ENCODE results near the gene SBF2.

The SBF2 gene

DNA sequence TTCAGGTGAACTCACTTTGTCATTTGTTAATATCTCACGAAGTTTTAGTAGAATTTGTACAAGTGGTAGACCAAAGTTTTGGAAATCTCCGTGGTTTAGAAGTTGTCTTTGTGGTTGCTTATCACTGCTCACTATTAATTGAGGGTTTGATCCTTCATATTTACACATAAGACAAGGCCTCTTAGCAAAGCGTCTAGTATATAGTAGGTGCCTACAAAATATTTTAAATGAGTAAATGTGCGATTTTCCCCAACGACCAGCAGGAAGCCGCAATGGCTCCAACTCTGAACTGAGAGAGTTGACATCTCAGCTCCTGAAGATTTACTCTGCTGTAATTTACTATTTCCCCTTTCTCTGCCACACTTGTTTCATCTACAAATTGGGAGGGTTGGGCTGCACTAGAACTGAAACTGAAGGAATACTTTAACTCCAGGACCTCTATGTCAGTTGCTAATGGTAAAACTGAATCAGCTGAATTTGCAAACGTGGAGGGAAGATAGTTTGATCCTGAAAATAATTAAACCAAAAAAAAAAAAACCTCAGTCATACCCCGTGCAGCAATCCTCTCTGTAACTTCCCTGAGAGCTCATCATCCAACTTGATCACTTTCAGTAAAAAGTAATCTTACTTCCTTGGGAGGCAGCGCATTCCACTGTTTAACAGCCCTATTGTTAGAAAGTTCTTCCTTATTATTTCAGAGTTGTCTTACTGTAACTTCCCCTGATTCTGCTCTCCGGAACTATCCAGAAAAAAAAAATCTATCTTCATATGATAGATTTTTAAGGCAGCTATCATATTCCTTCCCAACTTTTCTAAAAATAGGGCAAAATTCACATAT is 1.3 kb upstream of the SBF2 start:
- no peaks in the 10 kb centered on the region for H3K9me3 Mint-ChIP-seq
- H3K4me3 Mint-ChIP-seq, result peak overlapping the region; percentile 74

GRCh38 chr11:10294290-10294953 is 403 bp upstream of the SBF2 start:
- Mint-ChIP-seq H3K27me3 (peaks cover 48% of the 10 kb centered on the region), H3K27ac (no peak overlapping the region)

More for the DNA sequence above, 1.3 kb upstream of the SBF2 start:
- Mint-ChIP-seq H3K27me3 (peaks cover 54% of the 10 kb centered on the region), H3K36me3 (ENCODE audit: low read depth) (no peaks in the 10 kb centered on the region), H3K27ac (no peak overlapping the region), H3K4me1 (ENCODE audit: low read depth) (peaks cover 47% of the 10 kb centered on the region)
- no peak for DNase-seq

GRCh38 chr11:10291801-10292638 is 2.0 kb downstream of the SBF2 start:
- Mint-ChIP-seq H3K4me3 (no peak overlapping the region), H3K27ac (no peak overlapping the region), H3K9me3 (no peaks in the 10 kb centered on the region), H3K4me1 (ENCODE audit: low read depth) (peaks cover 33% of the 10 kb centered on the region), H3K36me3 (ENCODE audit: low read depth) (no peaks in the 10 kb centered on the region), H3K27me3 (peaks cover 39% of the 10 kb centered on the region)
- DNase-seq, result no peak

More at GRCh38 chr11:10294290-10294953, 403 bp upstream of the SBF2 start:
- Mint-ChIP-seq H3K4me3 (peak overlapping the region; percentile 74), H3K4me1 (ENCODE audit: low read depth) (peaks cover 45% of the 10 kb centered on the region), H3K36me3 (ENCODE audit: low read depth) (no peaks in the 10 kb centered on the region), H3K9me3 (no peaks in the 10 kb centered on the region)
- peak; percentile 34 for DNase-seq

GRCh38 chr11:10289765-10290380 is 4.1 kb downstream of the SBF2 start:
- peaks cover 22% of the 10 kb centered on the region for H3K4me1 Mint-ChIP-seq (ENCODE audit: low read depth)
- H3K27ac Mint-ChIP-seq, result no peak overlapping the region

GRCh38 chr11:10288881-10289764 is 4.9 kb downstream of the SBF2 start:
- Mint-ChIP-seq H3K9me3 (no peaks in the 10 kb centered on the region), H3K4me3 (no peak overlapping the region), H3K36me3 (ENCODE audit: low read depth) (no peaks in the 10 kb centered on the region), H3K27ac (no peak overlapping the region), H3K4me1 (ENCODE audit: low read depth) (peaks cover 19% of the 10 kb centered on the region), H3K27me3 (peaks cover 13% of the 10 kb centered on the region)
- no peak for DNase-seq

More at GRCh38 chr11:10289765-10290380, 4.1 kb downstream of the SBF2 start:
- Mint-ChIP-seq H3K27me3 (peaks cover 17% of the 10 kb centered on the region), H3K36me3 (ENCODE audit: low read depth) (no peaks in the 10 kb centered on the region), H3K4me3 (no peak overlapping the region), H3K9me3 (no peaks in the 10 kb centered on the region)
- DNase-seq, result no peak

DNA sequence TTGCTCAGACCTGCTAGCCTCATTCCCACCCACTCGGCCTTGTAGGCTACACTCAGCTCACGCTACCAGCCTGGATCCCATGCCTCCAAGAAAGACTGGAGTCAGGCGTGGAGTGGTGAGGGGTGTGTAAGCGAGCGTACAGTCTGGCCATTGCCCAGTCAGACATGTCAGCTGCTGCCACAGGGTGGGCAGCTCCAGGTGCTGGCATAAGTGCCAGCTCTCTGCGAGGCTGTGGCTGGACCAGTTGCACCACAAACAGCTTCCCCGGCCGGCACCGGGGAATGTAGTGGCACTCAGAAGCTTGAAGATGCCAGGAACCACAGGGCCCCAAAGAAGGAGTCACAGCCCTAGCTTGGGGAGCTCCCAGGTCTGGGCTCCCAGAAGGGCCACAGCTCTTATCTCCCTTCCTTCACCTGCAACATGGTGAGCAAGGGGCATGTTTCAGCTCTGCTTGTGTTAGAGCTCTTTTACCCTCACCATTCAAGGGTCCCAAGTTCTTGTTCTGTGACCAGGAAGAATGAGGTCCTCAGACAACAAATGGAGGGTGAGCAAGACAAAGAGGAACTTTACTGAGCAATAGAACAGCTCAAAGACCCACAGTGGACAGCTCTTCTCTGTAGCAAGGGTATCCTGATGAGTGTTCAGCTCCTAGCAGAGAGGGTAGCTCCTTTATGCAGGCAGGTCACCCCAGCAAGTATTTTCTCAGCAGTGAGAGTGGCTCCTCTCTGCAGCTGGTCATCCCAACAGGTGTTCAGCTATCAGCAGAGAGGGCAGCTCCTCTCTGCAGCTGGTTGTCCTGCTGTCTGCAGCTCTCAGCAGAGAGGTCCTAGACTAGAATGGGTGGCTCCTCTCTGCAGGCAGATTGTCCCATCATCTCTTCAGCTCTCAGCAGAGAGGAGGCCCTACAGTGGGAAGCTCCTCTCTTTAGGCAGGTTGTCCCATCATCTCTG is 6.0 kb downstream of the SBF2 start:
- Mint-ChIP-seq H3K36me3 (ENCODE audit: low read depth) (no peaks in the 10 kb centered on the region), H3K27me3 (peaks cover 10% of the 10 kb centered on the region), H3K27ac (no peak overlapping the region), H3K9me3 (no peaks in the 10 kb centered on the region), H3K4me1 (ENCODE audit: low read depth) (peaks cover 15% of the 10 kb centered on the region), H3K4me3 (no peak overlapping the region)
- no peak for DNase-seq

DNA sequence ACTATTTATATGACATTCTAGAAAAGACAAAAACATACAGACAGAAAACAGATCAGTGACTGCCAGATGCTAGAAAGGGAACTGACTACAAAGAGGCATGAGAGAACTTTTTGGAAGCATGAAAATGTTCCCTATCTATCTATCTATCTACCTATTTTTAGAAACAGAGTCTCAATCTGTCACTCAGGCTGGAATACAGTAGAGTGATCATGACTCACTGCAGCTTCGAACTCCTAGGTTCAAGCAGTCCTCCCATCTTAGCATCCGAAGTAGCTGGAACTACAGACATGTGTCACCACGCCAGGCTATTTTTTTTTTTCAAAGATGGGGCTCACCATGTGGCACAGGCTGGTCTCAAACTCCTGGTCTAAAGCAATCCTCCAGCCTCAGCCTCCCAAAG is 6.9 kb downstream of the SBF2 start:
- Mint-ChIP-seq H3K4me1 (ENCODE audit: low read depth) (peaks cover 9% of the 10 kb centered on the region), H3K4me3 (no peak overlapping the region), H3K9me3 (no peaks in the 10 kb centered on the region), H3K27ac (no peak overlapping the region), H3K27me3 (peaks cover 5% of the 10 kb centered on the region), H3K36me3 (ENCODE audit: low read depth) (no peaks in the 10 kb centered on the region)
- no peak for DNase-seq

DNA sequence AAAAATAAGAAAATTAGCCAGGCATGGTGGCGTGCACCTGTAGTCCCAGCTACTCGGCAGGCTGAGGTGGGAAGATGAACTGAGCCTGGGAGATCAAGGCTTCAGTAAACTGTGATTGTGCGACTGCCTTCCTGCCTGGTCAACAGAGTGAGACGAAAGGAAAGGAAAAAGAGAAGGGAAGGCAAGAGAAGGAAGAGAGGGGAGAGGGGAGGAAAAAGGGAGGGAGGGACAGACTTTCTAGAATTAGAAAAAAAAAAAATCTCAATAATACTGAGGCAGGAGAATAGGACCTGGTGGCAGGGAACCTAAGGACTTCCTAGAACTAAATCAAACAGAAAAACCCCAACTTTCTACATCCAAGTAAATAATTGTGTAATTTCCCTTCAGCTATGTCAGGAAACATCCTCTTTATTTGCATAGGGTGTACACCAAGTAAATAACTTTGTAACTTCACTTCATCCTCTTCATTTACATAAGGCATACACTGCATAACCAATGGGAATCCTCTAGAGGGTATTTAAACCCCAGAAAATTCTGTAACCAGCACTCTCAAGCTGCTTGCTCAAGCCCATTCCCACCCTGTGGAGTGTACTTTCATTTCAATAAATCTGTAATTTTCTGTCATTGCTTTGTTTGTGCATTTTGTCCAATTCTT is 8.7 kb downstream of the SBF2 start:
- Mint-ChIP-seq H3K4me1 (ENCODE audit: low read depth) (peaks cover 3% of the 10 kb centered on the region), H3K27ac (no peak overlapping the region), H3K4me3 (no peak overlapping the region), H3K9me3 (no peaks in the 10 kb centered on the region), H3K36me3 (ENCODE audit: low read depth) (no peaks in the 10 kb centered on the region), H3K27me3 (no peaks in the 10 kb centered on the region)
- no peak for DNase-seq

- Mint-ChIP-seq H3K9me3 (no peaks in the 10 kb centered on the region), H3K4me3 (no peak overlapping the region), H3K27me3 (no peaks in the 10 kb centered on the region), H3K4me1 (ENCODE audit: low read depth) (peaks cover 3% of the 10 kb centered on the region), H3K36me3 (ENCODE audit: low read depth) (no peaks in the 10 kb centered on the region), H3K27ac (no peak overlapping the region)
- no peak for DNase-seq
Measured at GRCh38 chr11:10283991-10284390, 10.0 kb downstream of the SBF2 start.

- DNase-seq, result no peak
- H3K36me3 Mint-ChIP-seq (ENCODE audit: low read depth), result no peaks in the 10 kb centered on the region
Measured at GRCh38 chr11:10282117-10282516, 11.9 kb downstream of the SBF2 start.

GRCh38 chr11:10275714-10276113 is 18.3 kb downstream of the SBF2 start:
- Mint-ChIP-seq H3K4me1 (ENCODE audit: low read depth) (peaks cover 11% of the 10 kb centered on the region), H3K36me3 (ENCODE audit: low read depth) (no peaks in the 10 kb centered on the region), H3K27me3 (no peaks in the 10 kb centered on the region), H3K4me3 (no peak overlapping the region), H3K27ac (no peak overlapping the region), H3K9me3 (no peaks in the 10 kb centered on the region)
- DNase-seq, result no peak

More at GRCh38 chr11:10282117-10282516, 11.9 kb downstream of the SBF2 start:
- Mint-ChIP-seq H3K9me3 (no peaks in the 10 kb centered on the region), H3K4me3 (no peak overlapping the region), H3K27ac (no peak overlapping the region), H3K4me1 (ENCODE audit: low read depth) (peaks cover 3% of the 10 kb centered on the region), H3K27me3 (no peaks in the 10 kb centered on the region)

DNA sequence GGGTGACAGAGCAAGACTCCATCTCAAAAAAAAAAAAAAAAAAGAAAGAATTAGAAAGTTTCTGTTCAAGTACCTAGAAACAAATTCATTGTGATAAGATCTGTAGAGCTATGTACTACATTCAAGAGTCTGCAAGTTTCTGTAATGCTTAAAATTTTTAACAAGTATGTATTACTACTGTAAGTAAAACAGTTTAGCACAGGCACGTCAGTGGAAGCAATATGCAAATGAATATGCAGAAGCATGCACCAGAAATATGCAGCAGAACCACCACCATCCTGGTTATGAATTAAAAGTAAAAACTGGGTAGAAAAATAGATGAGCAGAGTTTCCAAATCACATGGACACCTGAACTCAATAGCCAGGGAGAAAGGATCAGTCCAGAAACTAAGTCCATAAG is 19.3 kb downstream of the SBF2 start:
- Mint-ChIP-seq H3K36me3 (ENCODE audit: low read depth) (no peaks in the 10 kb centered on the region), H3K27ac (no peak overlapping the region), H3K27me3 (no peaks in the 10 kb centered on the region), H3K4me1 (ENCODE audit: low read depth) (peaks cover 11% of the 10 kb centered on the region), H3K9me3 (no peaks in the 10 kb centered on the region), H3K4me3 (no peak overlapping the region)
- no peak for DNase-seq

All from activated T-cell treated with anti-CD3 and anti-CD28 coated beads, Interleukin-2, amount 50 U/mL, for 24 hours (primary cell).